Endothelial cell of umbilical vein (primary cell): ENCODE data around the gene NCK2. TPM values are rescaled to one million over a fixed set of nuclear protein-coding genes. Genes with fewer than 3 reads are reported as not detected.

Experiments used
- BruUV-seq: library from RNA; stranded (reverse); fragments of 400-500 nt; replicated peaks from 2 replicates; lab custom pipeline; 2021; lab: Mats Ljungman, UMichigan
- CTCF ChIA-PET: fragments of 300-600, 350-600 bp; sonication (Branson Sonifier 250); formaldehyde crosslinking; loops from one replicate; lab custom pipeline; 2021; ENCODE audit warnings: antibody characterized with exemption, inconsistent platforms; lab: Charles Lee
- POLR2A ChIA-PET: fragments of 300-600, 350-600 bp; sonication (Branson Sonifier 250); formaldehyde crosslinking; loops from one replicate; lab custom pipeline; 2021; ENCODE audit warnings: antibody characterized with exemption, inconsistent platforms; lab: Charles Lee
- DNase-seq: peaks from one replicate; pipeline ENCODE4 v3.0.0-alpha.2; 2011; ENCODE audit warnings: low read depth, low spot score
- FAIRE-seq: peaks from 2 replicates; lab custom pipeline; 2011; peaks lifted over from hg19 to GRCh38; lab: Jason Lieb, UNC
- H2AFZ ChIP-seq: 2 replicates; pipeline ENCODE4 v1.6.0; 2012; ENCODE audit warnings: low read depth, low read length, control low read depth, inconsistent platforms
- H3K27ac ChIP-seq: 2 replicates; pipeline ENCODE4 v1.5.1; 2011; ENCODE audit warnings: low read depth, mild to moderate bottlenecking, control low read depth, low read length, moderate library complexity; ENCODE audit not compliant: insufficient read depth
- H3K27me3 ChIP-seq, 2 experiments: 2 replicates each; pipeline versions ENCODE4 v1.6.0 to v1.6.1; 2011; ENCODE audit warnings: low read length in 2 of 2, mixed read lengths in 1 of 2; ENCODE audit not compliant: control insufficient read depth in 2 of 2, insufficient read depth in 2 of 2
- H3K36me3 ChIP-seq, 2 experiments: 2 replicates in 1 of 2; 3 replicates in 1 of 2; pipeline ENCODE4 v1.5.1; 2011; ENCODE audit warnings: low read length in 2 of 2, mild to moderate bottlenecking in 1 of 2, moderate library complexity in 1 of 2; ENCODE audit not compliant: control insufficient read depth in 2 of 2, insufficient read depth in 2 of 2; ENCODE audit errors: extremely low read depth in 1 of 2
- H3K4me1 ChIP-seq: 3 replicates; pipeline ENCODE4 v1.5.1; 2011; ENCODE audit warnings: mild to moderate bottlenecking, low read length; ENCODE audit not compliant: control insufficient read depth, insufficient read depth; ENCODE audit errors: extremely low read depth
- H3K4me2 ChIP-seq: 2 replicates; pipeline ENCODE4 v1.6.1; 2011; ENCODE audit warnings: low read length, control low read depth, mixed read lengths; ENCODE audit not compliant: insufficient read depth
- H3K4me3 ChIP-seq, 3 experiments: fragments of 200-600 bp in 1 of 3; sonication (generic), shearing (Covaris generic) in 1 of 3; replicated peaks in 1 of 3; 2 replicates each; pipeline ENCODE4 v1.5.1; 2011 to 2016; ENCODE audit warnings: control low read depth in 3 of 3, low read length in 3 of 3, mild to moderate bottlenecking in 2 of 3, inconsistent platforms in 1 of 3, low read depth in 1 of 3, moderate library complexity in 1 of 3; ENCODE audit not compliant: insufficient read depth in 1 of 3
- H3K79me2 ChIP-seq: 2 replicates; pipeline ENCODE4 v1.6.0; 2012; ENCODE audit warnings: low read length, inconsistent platforms; ENCODE audit not compliant: control insufficient read depth, insufficient read depth
- H3K9ac ChIP-seq: replicated peaks from 2 replicates; pipeline ENCODE3; 2011; ENCODE audit warnings: low read length, control low read depth; ENCODE audit not compliant: insufficient read depth; ENCODE audit errors: extremely low read depth
- H3K9me1 ChIP-seq: replicated peaks from 3 replicates; pipeline ENCODE4 v1.6.0; 2011; ENCODE audit warnings: mild to moderate bottlenecking, low read length; ENCODE audit not compliant: control insufficient read depth, insufficient read depth; ENCODE audit errors: extremely low read depth
- H3K9me3 ChIP-seq: replicated peaks from 2 replicates; pipeline ENCODE4 v1.5.1; 2012; ENCODE audit warnings: low read length, inconsistent platforms; ENCODE audit not compliant: control insufficient read depth, insufficient read depth
- H4K20me1 ChIP-seq: replicated peaks from 2 replicates; pipeline ENCODE3; 2011; ENCODE audit warnings: mild to moderate bottlenecking, low read length; ENCODE audit not compliant: control insufficient read depth, insufficient read depth; ENCODE audit errors: extremely low read depth
- CTCF ChIP-seq, 2 donors: IDR thresholded peaks; 1 replicate in 1 of 2; 2 replicates in 1 of 2; pipeline ENCODE4 v1.5.1; 2011; ENCODE audit warnings: low read length in 2 of 2, mild to moderate bottlenecking in 2 of 2, moderate library complexity in 2 of 2, control low read depth in 1 of 2, inconsistent platforms in 1 of 2, low read depth in 1 of 2; ENCODE audit not compliant: insufficient read depth in 1 of 2; ENCODE audit errors: extremely low read depth in 1 of 2
- EZH2 ChIP-seq: IDR thresholded peaks from 2 replicates; pipeline ENCODE4 v1.6.1; 2012; ENCODE audit warnings: borderline replicate concordance, low read depth, mild to moderate bottlenecking, moderate library complexity, low read length, inconsistent platforms; ENCODE audit not compliant: severe bottlenecking
- FOS ChIP-seq: IDR thresholded peaks from 2 replicates; pipeline ENCODE4 v1.6.1; 2011; ENCODE audit warnings: mild to moderate bottlenecking, low read length, moderate library complexity, borderline replicate concordance; ENCODE audit not compliant: insufficient read depth
- GATA2 ChIP-seq: IDR thresholded peaks from 2 replicates; pipeline ENCODE4 v1.7.0; 2011; ENCODE audit warnings: low read depth, mild to moderate bottlenecking, moderate library complexity, mixed read lengths, low read length; ENCODE audit not compliant: insufficient read length, insufficient read depth
- JUN ChIP-seq: IDR thresholded peaks from 2 replicates; pipeline ENCODE4 v1.6.1; 2011; ENCODE audit warnings: borderline replicate concordance, low read depth; ENCODE audit not compliant: insufficient read length, insufficient read depth
- POLR2A ChIP-seq: IDR thresholded peaks from 2 replicates; pipeline ENCODE4 v1.6.1; 2012; ENCODE audit warnings: low read depth, mild to moderate bottlenecking, control low read depth, low read length
- POLR2AphosphoS5 ChIP-seq: IDR thresholded peaks from 2 replicates; pipeline ENCODE4 v1.6.1; 2012; ENCODE audit warnings: low read depth, mild to moderate bottlenecking, control low read depth, low read length, moderate library complexity; ENCODE audit not compliant: insufficient read depth
- dilution Hi-C: fragments of 300-500 bp; cut with MboI; formaldehyde crosslinking; loops from one replicate; pipeline ENCODE4 v1.15.0; 2019; ENCODE audit warnings: low sequenced_read_pairs; ENCODE audit not compliant: extremely low pct_ligation_motif_present
- intact Hi-C: fragments of 100-400 bp; cut with micrococcal nuclease; formaldehyde crosslinking; loops from one replicate; pipeline ENCODE4 v1.10.0; 2022
- polyA plus RNA-seq, 4 experiments: library from polyadenylated mRNA; depleted of rRNA in 3 of 4; stranded (reverse) in 3 of 4; unstranded in 1 of 4; fragments of >200 nt; gene quantifications; 2 replicates each; pipeline versions ENCODE4 v1.2.1 to v1.2.3, GENCODE V29; 2011 to 2012; ENCODE audit warnings: missing spikeins in 1 of 4
- total RNA-seq: library from RNA; stranded (reverse); gene quantifications from 2 replicates; pipeline ENCODE4 v1.2.3, GENCODE V29; 2021
- TF ChIP-seq, protein P1 (sequence below): IDR thresholded peaks from 2 replicates; pipeline ENCODE4 v1.6.1; 2011; ENCODE audit not compliant: insufficient read depth, insufficient read length

Gene NCK2
- total and polyA plus RNA-seq, 2 donors (not counting 3 experiments of a cell fraction or from before 2014, with no cell fraction given), result 23.8 to 39.1 TPM

GRCh38 chr2:105859694-105859951 lies 114.9 kb downstream of the NCK2 start:
- Histone ChIP-seq H3K36me3 (no peaks in the 10 kb centered on the region), H3K79me2 (no peaks in the 10 kb centered on the region), H3K9ac (no peak overlapping the region), H3K4me1 (no peaks in the 10 kb centered on the region), H3K4me3 (no peak overlapping the region), H3K9me3 (no peaks in the 10 kb centered on the region), H2AFZ (no peak overlapping the region), H3K9me1 (no peaks in the 10 kb centered on the region), H3K27me3 (no peaks in the 10 kb centered on the region), H3K27ac (no peak overlapping the region), H4K20me1 (no peaks in the 10 kb centered on the region), H3K4me2 (no peak overlapping the region)
- ChIA-PET POLR2A (no interaction called here), CTCF (no interaction called here)
- no peak for DNase-seq
- no peak for FAIRE-seq
- TF ChIP-seq FOS (no peak), CTCF (IDR thresholded peaks at IDR 0.05; ENCODE audit: extremely low read depth in 1 of 2, insufficient read depth in 1 of 2, low read depth in 1 of 2, low read length in 2 of 2) (no peak), POLR2AphosphoS5 (no peak), JUN (no peak), GATA2 (no peak), EZH2 (no peak), POLR2A (no peak)
- TF ChIP-seq, protein P1, sequence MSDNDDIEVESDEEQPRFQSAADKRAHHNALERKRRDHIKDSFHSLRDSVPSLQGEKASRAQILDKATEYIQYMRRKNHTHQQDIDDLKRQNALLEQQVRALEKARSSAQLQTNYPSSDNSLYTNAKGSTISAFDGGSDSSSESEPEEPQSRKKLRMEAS, result no peak
- dilution Hi-C loops, result no loop called here
- BruUV-seq, result no TSS peak
- intact Hi-C loops, result no loop called here
